Measurements from ENCODE around the gene ALDH1A1. TPM values are rescaled to one million over a fixed set of nuclear protein-coding genes. Genes with fewer than 3 reads are reported as not detected.
A peak's percentile ranks its signal among the peaks of the same experiment; 100 is the strongest.

Gene ALDH1A1
- 277 TPM for total RNA-seq

GRCh38 chr9:72952914-72953313, at the start of gene ALDH1A1:
ALDH1A1 (minus strand) TSS chr9:72953053; CDS start chr9:72953000, 53 bp downstream.
- ATAC-seq (peak; percentile 42), DNase-seq (ENCODE audit: low spot score) (no peak)
- intact Hi-C loops (cut with DNase I): no loop called here

GRCh38 chr9:73001860-73002259, 49.0 kb upstream of the ALDH1A1 start:
- intact Hi-C loops (cut with DNase I): no loop called here
- DNase-seq (ENCODE audit: low spot score) (no peak), ATAC-seq (no peak)

GRCh38 chr9:72998363-72998762, 45.5 kb upstream of the ALDH1A1 start:
- intact Hi-C loops (cut with DNase I): no loop called here
- DNase-seq (ENCODE audit: low spot score): no peak
- no peak for ATAC-seq

GRCh38 chr9:72997387-72997995, 44.6 kb upstream of the ALDH1A1 start:
- intact Hi-C loops (cut with DNase I): no loop called here

GRCh38 chr9:72996684-72997314, 43.9 kb upstream of the ALDH1A1 start:
- DNase-seq (ENCODE audit: low spot score) (no peak), ATAC-seq (no peak)
- intact Hi-C loops (cut with DNase I): no loop called here

More at GRCh38 chr9:72997387-72997995, 44.6 kb upstream of the ALDH1A1 start:
- peak; percentile 39 for ATAC-seq
- peak; percentile 53 for DNase-seq (ENCODE audit: low spot score)

GRCh38 chr9:72996114-72996513, 43.3 kb upstream of the ALDH1A1 start:
- ATAC-seq (no peak), DNase-seq (ENCODE audit: low spot score) (no peak)
- intact Hi-C loops (cut with DNase I): no loop called here

GRCh38 chr9:72995131-72996024, 42.5 kb upstream of the ALDH1A1 start:
- DNase-seq (ENCODE audit: low spot score): no peak
- ATAC-seq: no peak
- intact Hi-C loops (cut with DNase I): no loop called here

- ATAC-seq (no peak), DNase-seq (ENCODE audit: low spot score) (no peak)
- intact Hi-C loops (cut with DNase I): no loop called here
These were observed 38.9 kb upstream of the ALDH1A1 start for GRCh38 chr9:72991772-72992171.

GRCh38 chr9:72990397-72991182, 37.7 kb upstream of the ALDH1A1 start:
- intact Hi-C loops (cut with DNase I): no loop called here
- ATAC-seq (no peak), DNase-seq (ENCODE audit: low spot score) (no peak)

GRCh38 chr9:72986522-72987116, 33.8 kb upstream of the ALDH1A1 start:
- DNase-seq (ENCODE audit: low spot score) (no peak), ATAC-seq (no peak)
- intact Hi-C loops (cut with DNase I): no loop called here

GRCh38 chr9:72985746-72986145, 32.9 kb upstream of the ALDH1A1 start:
- DNase-seq (ENCODE audit: low spot score) (no peak), ATAC-seq (no peak)
- intact Hi-C loops (cut with DNase I): no loop called here

GRCh38 chr9:72984991-72985390, 32.1 kb upstream of the ALDH1A1 start:
- ATAC-seq (no peak), DNase-seq (ENCODE audit: low spot score) (no peak)
- intact Hi-C loops (cut with DNase I): no loop called here

GRCh38 chr9:72984226-72984947, 31.5 kb upstream of the ALDH1A1 start:
- no peak for ATAC-seq
- DNase-seq (ENCODE audit: low spot score): no peak
- intact Hi-C loops (cut with DNase I): no loop called here

GRCh38 chr9:72983512-72984225, 30.8 kb upstream of the ALDH1A1 start:
- DNase-seq (ENCODE audit: low spot score): no peak
- ATAC-seq: no peak
- intact Hi-C loops (cut with DNase I): no loop called here

- DNase-seq (ENCODE audit: low spot score) (no peak), ATAC-seq (no peak)
- intact Hi-C loops (cut with DNase I): no loop called here
These were observed 30.2 kb upstream of the ALDH1A1 start for GRCh38 chr9:72983056-72983455.

- ATAC-seq (no peak), DNase-seq (ENCODE audit: low spot score) (no peak)
- intact Hi-C loops (cut with DNase I): no loop called here
These were observed 29.4 kb upstream of the ALDH1A1 start for GRCh38 chr9:72982146-72982799.

GRCh38 chr9:72981433-72981832, 28.6 kb upstream of the ALDH1A1 start:
- ATAC-seq: no peak
- intact Hi-C loops (cut with DNase I): no loop called here
- DNase-seq (ENCODE audit: low spot score): no peak
